HCT116 (cell line): ENCODE measurements around the gene PRICKLE2. TPM values are rescaled to one million over a fixed set of nuclear protein-coding genes. Genes with fewer than 3 reads are reported as not detected.

Experiments
- ATAC-seq: fragments of 200-7000 bp; cut with Tn5 transposase; 2 replicates; pipeline ENCODE4 v1.9.1; 2020; ENCODE audit warnings: mild to moderate bottlenecking, moderate library complexity
- BruUV-seq: library from RNA; stranded (reverse); fragments of 400-500 nt; replicated peaks from 2 replicates; lab custom pipeline; 2021; lab: Mats Ljungman, UMichigan
- CTCF ChIA-PET: fragments of 300-600 bp; sonication (Branson Sonifier 250); formaldehyde crosslinking; loops from one replicate; lab custom pipeline; 2021; ENCODE audit warnings: antibody characterized with exemption; lab: Charles Lee
- POLR2A ChIA-PET: fragments of 300-600, 350-600 bp; sonication (Branson Sonifier 250); formaldehyde crosslinking; loops from one replicate; lab custom pipeline; 2021; ENCODE audit warnings: antibody characterized with exemption; lab: Charles Lee
- RAD21 ChIA-PET, 2 experiments: fragments of 300-600 bp; sonication (Branson Sonifier 250); formaldehyde crosslinking; loops; one replicate each; lab custom pipeline; 2023; ENCODE audit warnings: low total read pairs in 2 of 2; ENCODE audit not compliant: uncharacterized antibody in 2 of 2, unreplicated experiment in 2 of 2, low non-redundant PET in 1 of 2; lab: Charles Lee
- DNase-seq: peaks from one replicate; pipeline ENCODE4 v3.0.0-alpha.2; 2010; ENCODE audit warnings: low read depth, low spot score
- H2AFZ ChIP-seq: fragments of 200-600 bp; shearing (Covaris generic), sonication (generic); 2 replicates; pipeline ENCODE4 v1.6.1; 2017; ENCODE audit warnings: low read depth, mixed run types, mixed read lengths, antibody characterized with exemption, low read length; ENCODE audit not compliant: poor library complexity, severe bottlenecking
- H3K27ac ChIP-seq: 2 replicates; pipeline ENCODE4 v1.5.1; 2012; ENCODE audit warnings: low read depth, low read length
- H3K27me3 ChIP-seq: fragments of 200-600 bp; sonication (generic); 2 replicates; pipeline ENCODE4 v1.6.1; 2016; ENCODE audit warnings: mixed run types, low read length, mixed read lengths; ENCODE audit not compliant: insufficient read depth
- H3K36me3 ChIP-seq, 2 experiments: fragments of 200-500 bp in 1 of 2; fragments of 200-600 bp in 1 of 2; sonication (Bioruptor generic) in 1 of 2; sonication (generic) in 1 of 2; 2 replicates each; pipeline versions ENCODE4 v1.5.1 to v1.6.1; 2014 to 2016; ENCODE audit warnings: low read length in 2 of 2, inconsistent platforms in 1 of 2, mixed read lengths in 1 of 2, mixed run types in 1 of 2; ENCODE audit not compliant: insufficient read depth in 2 of 2, control insufficient read depth in 1 of 2
- H3K4me1 ChIP-seq, 2 experiments: fragments of 200-600 bp in 1 of 2; sonication (generic) in 1 of 2; 2 replicates each; pipeline versions ENCODE4 v1.5.1 to v1.6.1; 2012 to 2017; ENCODE audit warnings: low read length in 2 of 2, inconsistent platforms in 1 of 2, mild to moderate bottlenecking in 1 of 2, mixed read lengths in 1 of 2, mixed run types in 1 of 2, moderate library complexity in 1 of 2; ENCODE audit not compliant: insufficient read depth in 2 of 2, control insufficient read depth in 1 of 2
- H3K4me2 ChIP-seq: fragments of 200-600 bp; sonication (generic); 2 replicates; pipeline ENCODE4 v1.6.1; 2017; ENCODE audit warnings: mixed run types, low read length, mixed read lengths
- H3K4me3 ChIP-seq, 2 experiments: fragments of 200-600 bp in 1 of 2; sonication (generic) in 1 of 2; replicated peaks in 1 of 2; 2 replicates each; pipeline ENCODE4 v1.5.1; 2011 to 2016; ENCODE audit warnings: low read length in 2 of 2, control low read depth in 1 of 2, low read depth in 1 of 2, mild to moderate bottlenecking in 1 of 2, mixed read lengths in 1 of 2, mixed run types in 1 of 2
- H3K79me2 ChIP-seq: fragments of 200-600 bp; sonication (generic); 2 replicates; pipeline ENCODE4 v1.6.1; 2017; ENCODE audit warnings: mild to moderate bottlenecking, mixed run types, low read length, moderate library complexity, mixed read lengths; ENCODE audit not compliant: insufficient read depth
- H3K9ac ChIP-seq: fragments of 200-600 bp; sonication (generic); 2 replicates; pipeline ENCODE4 v1.6.1; 2016; ENCODE audit warnings: low read length, mixed read lengths
- H3K9me2 ChIP-seq: fragments of 200-600 bp; sonication (generic), shearing (Covaris generic); 2 replicates; pipeline ENCODE4 v1.6.1; 2017; ENCODE audit warnings: mixed run types, mild to moderate bottlenecking, moderate library complexity; ENCODE audit not compliant: insufficient read depth
- H3K9me3 ChIP-seq, 2 experiments: fragments of 200-500 bp in 1 of 2; fragments of 200-600 bp in 1 of 2; sonication (Bioruptor generic) in 1 of 2; sonication (generic) in 1 of 2; 2 replicates each; pipeline ENCODE4 v1.6.1; 2014 to 2017; ENCODE audit warnings: low read length in 2 of 2, mixed read lengths in 2 of 2, inconsistent platforms in 1 of 2, low read depth in 1 of 2, mild to moderate bottlenecking in 1 of 2, mixed run types in 1 of 2, moderate library complexity in 1 of 2; ENCODE audit not compliant: control insufficient read depth in 1 of 2, insufficient read depth in 1 of 2
- H4K20me1 ChIP-seq: fragments of 200-600 bp; sonication (generic), shearing (Covaris generic); 2 replicates; pipeline ENCODE4 v1.6.1; 2017; ENCODE audit warnings: mixed run types, mild to moderate bottlenecking, moderate library complexity; ENCODE audit not compliant: insufficient read depth
- CBX3 ChIP-seq: IDR thresholded peaks from 2 replicates; pipeline ENCODE4 v1.6.1; 2012; ENCODE audit warnings: low read depth
- ELF1 ChIP-seq: IDR thresholded peaks from 2 replicates; pipeline ENCODE4 v1.6.1; 2012; ENCODE audit warnings: low read depth, borderline replicate concordance
- EZH2phosphoT487 ChIP-seq: fragments of 200-600 bp; IDR thresholded peaks from 2 replicates; pipeline ENCODE4 v1.6.1; 2018; ENCODE audit warnings: antibody characterized with exemption, borderline replicate concordance
- JUND ChIP-seq: IDR thresholded peaks from 2 replicates; pipeline ENCODE4 v1.6.1; 2012
- POLR2A ChIP-seq: IDR thresholded peaks from 2 replicates; pipeline ENCODE4 v1.7.0; 2011; ENCODE audit warnings: borderline replicate concordance; ENCODE audit not compliant: insufficient read depth, insufficient read length; ENCODE audit errors: extremely low read depth
- SIN3A ChIP-seq: IDR thresholded peaks from 2 replicates; pipeline ENCODE4 v1.6.1; 2012; ENCODE audit warnings: low read depth
- ZFX ChIP-seq: fragments of 450-650 bp; IDR thresholded peaks from 2 replicates; pipeline ENCODE4 v1.6.1; 2017
- ZNF274 ChIP-seq: fragments of 200-500 bp; sonication (Bioruptor generic); IDR thresholded peaks from 2 replicates; pipeline ENCODE4 v1.6.1; 2014; ENCODE audit warnings: mild to moderate bottlenecking, low read depth, low read length, inconsistent platforms
- intact Hi-C: fragments of 100-400 bp; cut with micrococcal nuclease; formaldehyde crosslinking; loops from 2 replicates; pipeline ENCODE4 v1.10.0; 2022
- total RNA-seq: library from RNA; stranded (reverse); gene quantifications from one replicate; pipeline ENCODE4 v1.2.1, GENCODE V29; 2021; ENCODE audit not compliant: unreplicated experiment
- TF ChIP-seq, protein P1 (sequence below): IDR thresholded peaks from 2 replicates; pipeline ENCODE4 v1.6.1; 2012; ENCODE audit warnings: low read depth

The PRICKLE2 gene
- total RNA-seq, 1 experiment from 2014 or later = 0.05 TPM

- intact Hi-C loops = no loop called here
- POLR2A ChIA-PET = no interaction called here
These were observed 21.0 kb downstream of the PRICKLE2 start for GRCh38 chr3:64203969-64204908.

More at GRCh38 chr3:64203969-64204908, 21.0 kb downstream of the PRICKLE2 start:
- ChIA-PET RAD21 (no interaction called here), CTCF (no interaction called here)
- Histone ChIP-seq H2AFZ (no peak overlapping the region), H3K36me3 (no peaks in the 10 kb centered on the region), H3K4me1 (no peaks in the 10 kb centered on the region), H3K27me3 (peaks cover 14% of the 10 kb centered on the region), H3K4me2 (no peak overlapping the region), H3K79me2 (no peaks in the 10 kb centered on the region), H3K27ac (no peak overlapping the region), H3K4me3 (no peak overlapping the region), H3K9me2 (no peaks in the 10 kb centered on the region), H3K9ac (no peak overlapping the region), H3K9me3 (no peaks in the 10 kb centered on the region), H4K20me1 (no peaks in the 10 kb centered on the region)
- ATAC-seq = no peak
- BruUV-seq = no TSS peak
- TF ChIP-seq JUND (no peak), CBX3 (no peak), EZH2phosphoT487 (no peak), POLR2A (no peak), SIN3A (no peak), ZFX (no peak), ZNF274 (no peak), ELF1 (no peak)
- TF ChIP-seq, protein P1, sequence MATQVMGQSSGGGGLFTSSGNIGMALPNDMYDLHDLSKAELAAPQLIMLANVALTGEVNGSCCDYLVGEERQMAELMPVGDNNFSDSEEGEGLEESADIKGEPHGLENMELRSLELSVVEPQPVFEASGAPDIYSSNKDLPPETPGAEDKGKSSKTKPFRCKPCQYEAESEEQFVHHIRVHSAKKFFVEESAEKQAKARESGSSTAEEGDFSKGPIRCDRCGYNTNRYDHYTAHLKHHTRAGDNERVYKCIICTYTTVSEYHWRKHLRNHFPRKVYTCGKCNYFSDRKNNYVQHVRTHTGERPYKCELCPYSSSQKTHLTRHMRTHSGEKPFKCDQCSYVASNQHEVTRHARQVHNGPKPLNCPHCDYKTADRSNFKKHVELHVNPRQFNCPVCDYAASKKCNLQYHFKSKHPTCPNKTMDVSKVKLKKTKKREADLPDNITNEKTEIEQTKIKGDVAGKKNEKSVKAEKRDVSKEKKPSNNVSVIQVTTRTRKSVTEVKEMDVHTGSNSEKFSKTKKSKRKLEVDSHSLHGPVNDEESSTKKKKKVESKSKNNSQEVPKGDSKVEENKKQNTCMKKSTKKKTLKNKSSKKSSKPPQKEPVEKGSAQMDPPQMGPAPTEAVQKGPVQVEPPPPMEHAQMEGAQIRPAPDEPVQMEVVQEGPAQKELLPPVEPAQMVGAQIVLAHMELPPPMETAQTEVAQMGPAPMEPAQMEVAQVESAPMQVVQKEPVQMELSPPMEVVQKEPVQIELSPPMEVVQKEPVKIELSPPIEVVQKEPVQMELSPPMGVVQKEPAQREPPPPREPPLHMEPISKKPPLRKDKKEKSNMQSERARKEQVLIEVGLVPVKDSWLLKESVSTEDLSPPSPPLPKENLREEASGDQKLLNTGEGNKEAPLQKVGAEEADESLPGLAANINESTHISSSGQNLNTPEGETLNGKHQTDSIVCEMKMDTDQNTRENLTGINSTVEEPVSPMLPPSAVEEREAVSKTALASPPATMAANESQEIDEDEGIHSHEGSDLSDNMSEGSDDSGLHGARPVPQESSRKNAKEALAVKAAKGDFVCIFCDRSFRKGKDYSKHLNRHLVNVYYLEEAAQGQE = no peak
- no peak for DNase-seq
